ENCODE data around the gene SLC7A8.

DNA sequence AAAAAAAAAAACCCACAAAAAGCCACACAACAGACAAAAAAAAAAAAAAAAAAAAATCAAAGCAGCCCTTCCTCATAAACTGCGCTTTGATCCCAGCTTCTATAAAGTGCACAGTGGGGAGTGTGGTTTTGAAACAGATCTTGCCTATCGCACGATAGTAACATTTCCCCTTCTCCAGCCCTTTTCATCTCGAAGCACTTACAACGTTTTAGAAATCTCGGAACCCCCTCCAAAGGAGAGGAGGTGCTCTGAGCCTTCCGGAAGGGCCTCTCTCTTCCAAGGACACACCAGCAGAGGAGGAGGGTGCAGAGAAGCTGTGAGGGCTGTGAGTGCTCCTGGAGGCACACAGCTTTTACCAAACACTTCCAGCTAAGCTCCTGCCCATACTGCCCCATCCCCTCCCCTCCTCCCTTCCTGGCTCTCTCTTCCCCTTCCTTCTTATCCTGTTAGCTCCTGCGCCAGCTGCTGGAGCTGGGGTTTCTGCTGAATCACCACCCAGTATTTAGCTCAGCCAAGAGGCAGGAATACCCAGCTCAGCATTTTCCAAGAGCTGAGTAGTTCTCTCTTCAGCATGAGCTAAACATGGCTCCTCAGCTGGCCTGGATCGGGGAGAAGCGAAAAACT is 28.4 kb downstream of the SLC7A8 start:
- TF ChIP-seq YY1 (IDR thresholded peaks at IDR 0.05; ENCODE audit: insufficient read depth, insufficient read length) (no peak), ZNF274 (IDR thresholded peaks at IDR 0.05; ENCODE audit: low read depth, low read length) (no peak)

Measured in NT2/D1 (cell line).